GM18505 (cell line): ENCODE measurements around the gene BCOR.

ENCODE experiments used
- ATAC-seq: cut with Tn5 transposase; IDR thresholded peaks from one replicate; pipeline ENCODE4 v1.9.1; 2021; ENCODE audit not compliant: unreplicated experiment
- POLR2A ChIP-seq: IDR thresholded peaks from 4 replicates; pipeline ENCODE4 v1.6.1; 2011; ENCODE audit warnings: borderline replicate concordance; ENCODE audit not compliant: insufficient read depth, insufficient read length; ENCODE audit errors: extremely low read depth

Gene BCOR

DNA sequence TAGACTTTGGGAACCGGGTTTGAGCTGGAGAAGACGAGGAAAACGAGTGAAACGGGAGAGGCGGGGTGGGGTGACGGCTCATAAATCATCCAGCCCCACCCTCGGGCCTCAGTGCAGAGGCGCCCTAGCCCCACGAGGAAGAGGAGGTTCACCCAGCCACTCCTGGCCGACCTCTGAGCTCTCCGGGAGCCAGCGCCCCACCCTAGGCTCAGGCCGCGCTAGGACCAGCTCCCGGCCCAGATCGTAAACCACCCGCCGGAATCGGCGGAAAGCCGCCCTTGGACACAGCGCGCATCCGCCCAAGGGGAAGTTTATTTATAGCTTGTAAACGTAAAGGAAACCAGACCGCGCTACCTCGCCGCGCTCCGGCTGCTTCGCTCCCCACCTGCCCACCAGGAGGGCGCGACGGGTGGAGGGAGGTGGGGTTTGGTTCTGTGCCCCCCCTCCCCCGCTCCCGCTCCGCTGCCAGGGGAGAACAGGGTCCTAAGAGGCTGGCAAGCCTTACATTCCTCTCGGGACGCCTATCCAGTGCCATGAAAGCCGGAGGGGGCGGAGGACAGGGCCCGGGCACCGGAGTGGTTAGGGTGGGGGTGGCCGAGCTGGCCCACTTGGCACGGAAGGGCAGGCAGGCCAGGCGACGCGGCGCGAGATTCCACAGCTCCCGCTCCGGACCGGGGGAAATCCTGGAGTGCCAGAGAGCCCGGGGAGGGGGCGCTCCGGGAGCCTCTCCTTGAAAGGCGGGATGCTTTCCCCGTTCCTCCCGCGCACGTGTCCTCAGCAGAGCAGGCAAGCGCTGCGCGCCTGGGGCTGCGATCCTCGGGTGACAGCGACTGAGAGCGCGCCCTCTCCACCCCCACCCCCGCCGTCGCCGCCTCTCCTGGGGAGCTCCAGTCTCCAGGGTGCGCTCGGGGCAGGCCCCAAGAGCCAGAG lies 84.2 kb downstream of the BCOR start:
- TF ChIP-seq POLR2A, result no peak
- peak; percentile 35 for ATAC-seq

GRCh38 chrX:40012868-40013265 lies 84.9 kb downstream of the BCOR start:
- ATAC-seq, result peak; percentile 43

GRCh38 chrX:40012039-40012867 lies 85.5 kb downstream of the BCOR start:
- peak; percentile 12 for ATAC-seq
- TF ChIP-seq POLR2A, result no peak

More at GRCh38 chrX:40012868-40013265, 84.9 kb downstream of the BCOR start:
- no peak for TF ChIP-seq POLR2A

- no peak for ATAC-seq
- no peak for TF ChIP-seq POLR2A
Measured at GRCh38 chrX:40011322-40012038, 86.3 kb downstream of the BCOR start.

GRCh38 chrX:40010550-40011321 lies 87.0 kb downstream of the BCOR start:
- no peak for TF ChIP-seq POLR2A
- no peak for ATAC-seq

GRCh38 chrX:40009890-40010289 lies 87.9 kb downstream of the BCOR start:
- TF ChIP-seq POLR2A, result no peak
- no peak for ATAC-seq

DNA sequence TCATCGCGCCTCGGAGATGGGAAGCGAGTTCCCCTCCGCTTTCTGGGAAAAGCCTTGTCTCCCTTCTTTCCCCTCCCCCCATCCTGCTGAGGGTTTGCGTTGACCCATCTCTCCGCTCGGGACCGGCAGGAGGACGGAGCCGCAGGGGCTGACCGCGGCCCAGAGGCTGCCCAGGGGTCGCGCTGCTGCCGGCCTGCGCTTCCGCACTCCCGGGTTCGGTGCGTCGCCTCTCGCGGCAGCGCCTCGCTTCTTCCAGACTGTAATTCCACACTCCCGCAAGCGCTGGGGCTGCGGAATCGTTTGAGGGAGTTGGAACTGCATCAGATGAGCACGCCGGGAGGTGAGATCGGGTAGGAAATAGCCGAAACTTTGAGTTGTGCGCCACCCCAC lies 88.3 kb downstream of the BCOR start:
- no peak for ATAC-seq
- TF ChIP-seq POLR2A, result no peak

GRCh38 chrX:40008791-40009461 lies 88.8 kb downstream of the BCOR start:
- no peak for TF ChIP-seq POLR2A
- ATAC-seq, result no peak

GRCh38 chrX:40007756-40008705 lies 89.7 kb downstream of the BCOR start:
- no peak for ATAC-seq
- no peak for TF ChIP-seq POLR2A

- ATAC-seq, result no peak
- no peak for TF ChIP-seq POLR2A
Measured at GRCh38 chrX:40007131-40007755, 90.5 kb downstream of the BCOR start.
